Measurements from ENCODE around the gene ZNF280C.

DNA sequence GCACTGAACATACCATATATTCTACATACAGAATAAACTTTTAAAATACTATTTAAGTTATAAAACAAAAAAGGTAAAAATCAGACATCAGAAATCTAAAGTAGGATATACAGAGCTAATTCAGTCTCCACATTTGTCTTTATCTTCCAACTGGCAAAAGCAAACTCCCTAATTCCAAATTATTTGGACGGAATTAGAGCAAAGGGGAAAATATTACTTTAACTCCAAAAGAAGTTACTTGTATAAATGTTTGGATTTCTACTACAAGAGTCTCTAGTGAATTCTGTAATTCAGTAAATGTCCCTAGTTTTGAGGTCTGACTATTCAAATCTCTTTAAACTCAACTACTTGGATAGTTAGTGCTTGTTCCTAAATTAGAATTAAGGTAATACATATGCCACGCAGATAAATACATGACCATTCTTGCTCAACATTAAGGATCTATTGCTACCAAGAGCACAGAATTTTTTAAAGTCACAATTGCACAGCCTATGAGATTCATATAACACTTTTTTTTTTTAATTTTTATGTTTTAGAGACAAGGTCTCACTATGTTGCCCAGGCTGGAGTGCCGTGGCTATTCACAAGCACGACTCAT is 7.3 kb downstream of the ZNF280C start:
- TF ChIP-seq, protein P1, sequence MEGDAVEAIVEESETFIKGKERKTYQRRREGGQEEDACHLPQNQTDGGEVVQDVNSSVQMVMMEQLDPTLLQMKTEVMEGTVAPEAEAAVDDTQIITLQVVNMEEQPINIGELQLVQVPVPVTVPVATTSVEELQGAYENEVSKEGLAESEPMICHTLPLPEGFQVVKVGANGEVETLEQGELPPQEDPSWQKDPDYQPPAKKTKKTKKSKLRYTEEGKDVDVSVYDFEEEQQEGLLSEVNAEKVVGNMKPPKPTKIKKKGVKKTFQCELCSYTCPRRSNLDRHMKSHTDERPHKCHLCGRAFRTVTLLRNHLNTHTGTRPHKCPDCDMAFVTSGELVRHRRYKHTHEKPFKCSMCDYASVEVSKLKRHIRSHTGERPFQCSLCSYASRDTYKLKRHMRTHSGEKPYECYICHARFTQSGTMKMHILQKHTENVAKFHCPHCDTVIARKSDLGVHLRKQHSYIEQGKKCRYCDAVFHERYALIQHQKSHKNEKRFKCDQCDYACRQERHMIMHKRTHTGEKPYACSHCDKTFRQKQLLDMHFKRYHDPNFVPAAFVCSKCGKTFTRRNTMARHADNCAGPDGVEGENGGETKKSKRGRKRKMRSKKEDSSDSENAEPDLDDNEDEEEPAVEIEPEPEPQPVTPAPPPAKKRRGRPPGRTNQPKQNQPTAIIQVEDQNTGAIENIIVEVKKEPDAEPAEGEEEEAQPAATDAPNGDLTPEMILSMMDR (IDR thresholded peaks at IDR 0.05): no peak
- TF ChIP-seq, protein P2, sequence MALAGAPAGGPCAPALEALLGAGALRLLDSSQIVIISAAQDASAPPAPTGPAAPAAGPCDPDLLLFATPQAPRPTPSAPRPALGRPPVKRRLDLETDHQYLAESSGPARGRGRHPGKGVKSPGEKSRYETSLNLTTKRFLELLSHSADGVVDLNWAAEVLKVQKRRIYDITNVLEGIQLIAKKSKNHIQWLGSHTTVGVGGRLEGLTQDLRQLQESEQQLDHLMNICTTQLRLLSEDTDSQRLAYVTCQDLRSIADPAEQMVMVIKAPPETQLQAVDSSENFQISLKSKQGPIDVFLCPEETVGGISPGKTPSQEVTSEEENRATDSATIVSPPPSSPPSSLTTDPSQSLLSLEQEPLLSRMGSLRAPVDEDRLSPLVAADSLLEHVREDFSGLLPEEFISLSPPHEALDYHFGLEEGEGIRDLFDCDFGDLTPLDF (CRISPR knock-in tag; IDR thresholded peaks at IDR 0.05): no peak
- TF ChIP-seq ZNF263 (CRISPR knock-in tag; IDR thresholded peaks at IDR 0.05; ENCODE audit: low read depth) (no peak), FOXJ3 (CRISPR knock-in tag; IDR thresholded peaks at IDR 0.05; ENCODE audit: borderline replicate concordance) (no peak), TP53 (CRISPR knock-in tag; IDR thresholded peaks at IDR 0.05) (no peak), GRHL2 (CRISPR knock-in tag; IDR thresholded peaks at IDR 0.05; ENCODE audit: insufficient replicate concordance, severe bottlenecking) (no peak), MXD4 (CRISPR knock-in tag; IDR thresholded peaks at IDR 0.05; ENCODE audit: borderline replicate concordance) (no peak)
- TF ChIP-seq, protein P3, sequence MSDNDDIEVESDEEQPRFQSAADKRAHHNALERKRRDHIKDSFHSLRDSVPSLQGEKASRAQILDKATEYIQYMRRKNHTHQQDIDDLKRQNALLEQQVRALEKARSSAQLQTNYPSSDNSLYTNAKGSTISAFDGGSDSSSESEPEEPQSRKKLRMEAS (CRISPR knock-in tag; IDR thresholded peaks at IDR 0.05): no peak
- TF ChIP-seq, protein P4, sequence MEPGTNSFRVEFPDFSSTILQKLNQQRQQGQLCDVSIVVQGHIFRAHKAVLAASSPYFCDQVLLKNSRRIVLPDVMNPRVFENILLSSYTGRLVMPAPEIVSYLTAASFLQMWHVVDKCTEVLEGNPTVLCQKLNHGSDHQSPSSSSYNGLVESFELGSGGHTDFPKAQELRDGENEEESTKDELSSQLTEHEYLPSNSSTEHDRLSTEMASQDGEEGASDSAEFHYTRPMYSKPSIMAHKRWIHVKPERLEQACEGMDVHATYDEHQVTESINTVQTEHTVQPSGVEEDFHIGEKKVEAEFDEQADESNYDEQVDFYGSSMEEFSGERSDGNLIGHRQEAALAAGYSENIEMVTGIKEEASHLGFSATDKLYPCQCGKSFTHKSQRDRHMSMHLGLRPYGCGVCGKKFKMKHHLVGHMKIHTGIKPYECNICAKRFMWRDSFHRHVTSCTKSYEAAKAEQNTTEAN (CRISPR knock-in tag; IDR thresholded peaks at IDR 0.05): no peak
- TF ChIP-seq, protein P5, sequence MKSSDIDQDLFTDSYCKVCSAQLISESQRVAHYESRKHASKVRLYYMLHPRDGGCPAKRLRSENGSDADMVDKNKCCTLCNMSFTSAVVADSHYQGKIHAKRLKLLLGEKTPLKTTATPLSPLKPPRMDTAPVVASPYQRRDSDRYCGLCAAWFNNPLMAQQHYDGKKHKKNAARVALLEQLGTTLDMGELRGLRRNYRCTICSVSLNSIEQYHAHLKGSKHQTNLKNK (CRISPR knock-in tag; IDR thresholded peaks at IDR 0.05): no peak
- TF ChIP-seq, protein P6, sequence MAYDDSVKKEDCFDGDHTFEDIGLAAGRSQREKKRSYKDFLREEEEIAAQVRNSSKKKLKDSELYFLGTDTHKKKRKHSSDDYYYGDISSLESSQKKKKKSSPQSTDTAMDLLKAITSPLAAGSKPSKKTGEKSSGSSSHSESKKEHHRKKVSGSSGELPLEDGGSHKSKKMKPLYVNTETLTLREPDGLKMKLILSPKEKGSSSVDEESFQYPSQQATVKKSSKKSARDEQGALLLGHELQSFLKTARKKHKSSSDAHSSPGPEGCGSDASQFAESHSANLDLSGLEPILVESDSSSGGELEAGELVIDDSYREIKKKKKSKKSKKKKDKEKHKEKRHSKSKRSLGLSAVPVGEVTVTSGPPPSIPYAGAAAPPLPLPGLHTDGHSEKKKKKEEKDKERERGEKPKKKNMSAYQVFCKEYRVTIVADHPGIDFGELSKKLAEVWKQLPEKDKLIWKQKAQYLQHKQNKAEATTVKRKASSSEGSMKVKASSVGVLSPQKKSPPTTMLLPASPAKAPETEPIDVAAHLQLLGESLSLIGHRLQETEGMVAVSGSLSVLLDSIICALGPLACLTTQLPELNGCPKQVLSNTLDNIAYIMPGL (CRISPR knock-in tag; IDR thresholded peaks at IDR 0.05): no peak
- TF ChIP-seq, protein P7, sequence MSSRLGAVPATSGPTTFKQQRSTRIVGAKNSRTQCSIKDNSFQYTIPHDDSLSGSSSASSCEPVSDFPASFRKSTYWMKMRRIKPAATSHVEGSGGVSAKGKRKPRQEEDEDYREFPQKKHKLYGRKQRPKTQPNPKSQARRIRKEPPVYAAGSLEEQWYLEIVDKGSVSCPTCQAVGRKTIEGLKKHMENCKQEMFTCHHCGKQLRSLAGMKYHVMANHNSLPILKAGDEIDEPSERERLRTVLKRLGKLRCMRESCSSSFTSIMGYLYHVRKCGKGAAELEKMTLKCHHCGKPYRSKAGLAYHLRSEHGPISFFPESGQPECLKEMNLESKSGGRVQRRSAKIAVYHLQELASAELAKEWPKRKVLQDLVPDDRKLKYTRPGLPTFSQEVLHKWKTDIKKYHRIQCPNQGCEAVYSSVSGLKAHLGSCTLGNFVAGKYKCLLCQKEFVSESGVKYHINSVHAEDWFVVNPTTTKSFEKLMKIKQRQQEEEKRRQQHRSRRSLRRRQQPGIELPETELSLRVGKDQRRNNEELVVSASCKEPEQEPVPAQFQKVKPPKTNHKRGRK (CRISPR knock-in tag; IDR thresholded peaks at IDR 0.05; ENCODE audit: borderline replicate concordance): no peak

Data from WTC11 (cell line).